ENCODE measurements around the gene ASTN1. TPM values are rescaled to one million over a fixed set of nuclear protein-coding genes. Genes with fewer than 3 reads are reported as not detected.

The ASTN1 gene
- total RNA-seq, 1 donor = not detected

- H3K4me1 ChIP-seq (ENCODE audit: insufficient read depth, low read length) = no peaks in the 10 kb centered on the region
- no peak overlapping the region for H2AFZ ChIP-seq (ENCODE audit: low read length)
- H3K27me3 ChIP-seq (ENCODE audit: insufficient read depth, low read length) = no peaks in the 10 kb centered on the region
- TF ChIP-seq CTCF (IDR thresholded peaks at IDR 0.05; ENCODE audit: extremely low read depth, low read depth, low read length) = no peak
- H3K27ac ChIP-seq (ENCODE audit: low read depth, low read length) = no peak overlapping the region
- no peak overlapping the region for H3K4me3 ChIP-seq (ENCODE audit: insufficient read depth, low read length)
- no peak overlapping the region for H3K4me2 ChIP-seq (ENCODE audit: insufficient read depth, low read length)
- no peak for DNase-seq (ENCODE audit: insufficient read length, low spot score, missing footprints)
- no peaks in the 10 kb centered on the region for H3K36me3 ChIP-seq (ENCODE audit: insufficient read depth, low read length)
- H3K79me2 ChIP-seq (ENCODE audit: insufficient read depth, low read length) = no peaks in the 10 kb centered on the region
- no peaks in the 10 kb centered on the region for H3K9me3 ChIP-seq (ENCODE audit: low read depth, low read length)
- H4K20me1 ChIP-seq (ENCODE audit: insufficient read depth, low read length) = no peaks in the 10 kb centered on the region
Measured at GRCh38 chr1:176959191-176959820, 205.2 kb downstream of the ASTN1 start.

GRCh38 chr1:176957603-176958002 lies 206.9 kb downstream of the ASTN1 start:
- Histone ChIP-seq H3K9me3 (ENCODE audit: low read depth, low read length) (no peaks in the 10 kb centered on the region), H3K4me1 (ENCODE audit: insufficient read depth, low read length) (no peaks in the 10 kb centered on the region), H3K79me2 (ENCODE audit: insufficient read depth, low read length) (no peaks in the 10 kb centered on the region), H3K4me2 (ENCODE audit: insufficient read depth, low read length) (no peak overlapping the region), H3K27ac (ENCODE audit: low read depth, low read length) (no peak overlapping the region), H3K36me3 (ENCODE audit: insufficient read depth, low read length) (no peaks in the 10 kb centered on the region), H3K27me3 (ENCODE audit: insufficient read depth, low read length) (no peaks in the 10 kb centered on the region), H3K4me3 (ENCODE audit: insufficient read depth, low read length) (no peak overlapping the region), H4K20me1 (ENCODE audit: insufficient read depth, low read length) (no peaks in the 10 kb centered on the region), H2AFZ (ENCODE audit: low read length) (no peak overlapping the region)
- TF ChIP-seq CTCF (IDR thresholded peaks at IDR 0.05; ENCODE audit: extremely low read depth, low read depth, low read length) = no peak
- no peak for DNase-seq (ENCODE audit: insufficient read length, low spot score, missing footprints)

- Histone ChIP-seq H3K36me3 (ENCODE audit: insufficient read depth, low read length) (no peaks in the 10 kb centered on the region), H2AFZ (ENCODE audit: low read length) (no peak overlapping the region), H3K79me2 (ENCODE audit: insufficient read depth, low read length) (no peaks in the 10 kb centered on the region), H3K4me2 (ENCODE audit: insufficient read depth, low read length) (no peak overlapping the region), H3K27me3 (ENCODE audit: insufficient read depth, low read length) (no peaks in the 10 kb centered on the region), H3K27ac (ENCODE audit: low read depth, low read length) (no peak overlapping the region), H3K9me3 (ENCODE audit: low read depth, low read length) (no peaks in the 10 kb centered on the region), H3K4me3 (ENCODE audit: insufficient read depth, low read length) (no peak overlapping the region), H4K20me1 (ENCODE audit: insufficient read depth, low read length) (no peaks in the 10 kb centered on the region), H3K4me1 (ENCODE audit: insufficient read depth, low read length) (no peaks in the 10 kb centered on the region)
- no peak for TF ChIP-seq CTCF (IDR thresholded peaks at IDR 0.05; ENCODE audit: extremely low read depth, low read depth, low read length)
- peak; percentile 44 for DNase-seq (ENCODE audit: insufficient read length, low spot score, missing footprints)
Measured at GRCh38 chr1:176954242-176954641, 210.3 kb downstream of the ASTN1 start.

GRCh38 chr1:176950736-176951324 lies 213.7 kb downstream of the ASTN1 start:
- no peaks in the 10 kb centered on the region for H3K4me1 ChIP-seq (ENCODE audit: insufficient read depth, low read length)
- no peaks in the 10 kb centered on the region for H3K79me2 ChIP-seq (ENCODE audit: insufficient read depth, low read length)
- no peak overlapping the region for H3K4me3 ChIP-seq (ENCODE audit: insufficient read depth, low read length)
- TF ChIP-seq CTCF (IDR thresholded peaks at IDR 0.05; ENCODE audit: extremely low read depth, low read depth, low read length) = no peak
- H3K27ac ChIP-seq (ENCODE audit: low read depth, low read length) = no peak overlapping the region
- no peak overlapping the region for H3K4me2 ChIP-seq (ENCODE audit: insufficient read depth, low read length)
- no peaks in the 10 kb centered on the region for H4K20me1 ChIP-seq (ENCODE audit: insufficient read depth, low read length)
- H2AFZ ChIP-seq (ENCODE audit: low read length) = no peak overlapping the region
- H3K36me3 ChIP-seq (ENCODE audit: insufficient read depth, low read length) = no peaks in the 10 kb centered on the region
- no peak for DNase-seq (ENCODE audit: insufficient read length, low spot score, missing footprints)
- H3K27me3 ChIP-seq (ENCODE audit: insufficient read depth, low read length) = no peaks in the 10 kb centered on the region
- no peaks in the 10 kb centered on the region for H3K9me3 ChIP-seq (ENCODE audit: low read depth, low read length)

Measured in osteoblast (primary cell).